22Rv1 (cell line): ENCODE results near the gene THRA.

Source experiments
- CTCF ChIP-seq: fragments of 450-650 bp; IDR thresholded peaks from 2 replicates; pipeline ENCODE4 v1.5.1; 2017; ENCODE audit warnings: mild to moderate bottlenecking
- ZFX ChIP-seq: fragments of 450-650 bp; IDR thresholded peaks from 2 replicates; pipeline ENCODE4 v1.6.1; 2017; ENCODE audit warnings: antibody characterized with exemption, borderline replicate concordance

- TF ChIP-seq CTCF (no peak), ZFX (no peak)
Observed at GRCh38 chr17:40021451-40021971, 41.3 kb upstream of the THRA start.
